SIG-M5 (cell line): Measurements from ENCODE around the gene FAM89A.

Experiments
- DNase-seq: peaks from one replicate; lab custom pipeline; 2025; lab: John Stamatoyannopoulos, UW

Gene FAM89A

GRCh38 chr1:231040019-231040799, at the start of gene FAM89A:
TSS of gene FAM89A (minus strand) at chr1:231040254. CDS start at chr1:231040211, 43 bp downstream.
- DNase-seq, result no peak

- no peak for DNase-seq
Observed at GRCh38 chr1:231084353-231084752, 44.3 kb upstream of the FAM89A start.

GRCh38 chr1:231079163-231079562, 39.1 kb upstream of the FAM89A start:
- no peak for DNase-seq

- DNase-seq, result no peak
Observed at GRCh38 chr1:231078250-231078649, 38.2 kb upstream of the FAM89A start.

- no peak for DNase-seq
Observed at GRCh38 chr1:231076802-231077201, 36.7 kb upstream of the FAM89A start.

- no peak for DNase-seq
Observed at GRCh38 chr1:231075497-231075896, 35.4 kb upstream of the FAM89A start.

GRCh38 chr1:231075020-231075419, 35.0 kb upstream of the FAM89A start:
- DNase-seq, result no peak

GRCh38 chr1:231074046-231074445, 34.0 kb upstream of the FAM89A start:
- no peak for DNase-seq

- DNase-seq, result no peak
Observed at GRCh38 chr1:231073331-231073730, 33.3 kb upstream of the FAM89A start.

GRCh38 chr1:231072502-231073094, 32.5 kb upstream of the FAM89A start:
- no peak for DNase-seq

- no peak for DNase-seq
Observed at GRCh38 chr1:231072041-231072440, 32.0 kb upstream of the FAM89A start.

GRCh38 chr1:231070758-231071444, 30.8 kb upstream of the FAM89A start:
- DNase-seq, result no peak

- DNase-seq, result no peak
Observed at GRCh38 chr1:231069333-231069732, 29.3 kb upstream of the FAM89A start.

- DNase-seq, result no peak
Observed at GRCh38 chr1:231068762-231069161, 28.7 kb upstream of the FAM89A start.

- DNase-seq, result no peak
Observed at GRCh38 chr1:231065510-231066241, 25.6 kb upstream of the FAM89A start.

GRCh38 chr1:231064418-231064817, 24.4 kb upstream of the FAM89A start:
- no peak for DNase-seq

- no peak for DNase-seq
Observed at GRCh38 chr1:231063331-231063730, 23.3 kb upstream of the FAM89A start.

- DNase-seq, result no peak
Observed at GRCh38 chr1:231062500-231063270, 22.6 kb upstream of the FAM89A start.

- DNase-seq, result no peak
Observed at GRCh38 chr1:231059566-231060193, 19.6 kb upstream of the FAM89A start.

GRCh38 chr1:231058416-231059109, 18.5 kb upstream of the FAM89A start:
- DNase-seq, result no peak

GRCh38 chr1:231057410-231057809, 17.4 kb upstream of the FAM89A start:
- DNase-seq, result no peak
